ENCODE results near the gene GALNT9.

GALNT9 gene

DNA sequence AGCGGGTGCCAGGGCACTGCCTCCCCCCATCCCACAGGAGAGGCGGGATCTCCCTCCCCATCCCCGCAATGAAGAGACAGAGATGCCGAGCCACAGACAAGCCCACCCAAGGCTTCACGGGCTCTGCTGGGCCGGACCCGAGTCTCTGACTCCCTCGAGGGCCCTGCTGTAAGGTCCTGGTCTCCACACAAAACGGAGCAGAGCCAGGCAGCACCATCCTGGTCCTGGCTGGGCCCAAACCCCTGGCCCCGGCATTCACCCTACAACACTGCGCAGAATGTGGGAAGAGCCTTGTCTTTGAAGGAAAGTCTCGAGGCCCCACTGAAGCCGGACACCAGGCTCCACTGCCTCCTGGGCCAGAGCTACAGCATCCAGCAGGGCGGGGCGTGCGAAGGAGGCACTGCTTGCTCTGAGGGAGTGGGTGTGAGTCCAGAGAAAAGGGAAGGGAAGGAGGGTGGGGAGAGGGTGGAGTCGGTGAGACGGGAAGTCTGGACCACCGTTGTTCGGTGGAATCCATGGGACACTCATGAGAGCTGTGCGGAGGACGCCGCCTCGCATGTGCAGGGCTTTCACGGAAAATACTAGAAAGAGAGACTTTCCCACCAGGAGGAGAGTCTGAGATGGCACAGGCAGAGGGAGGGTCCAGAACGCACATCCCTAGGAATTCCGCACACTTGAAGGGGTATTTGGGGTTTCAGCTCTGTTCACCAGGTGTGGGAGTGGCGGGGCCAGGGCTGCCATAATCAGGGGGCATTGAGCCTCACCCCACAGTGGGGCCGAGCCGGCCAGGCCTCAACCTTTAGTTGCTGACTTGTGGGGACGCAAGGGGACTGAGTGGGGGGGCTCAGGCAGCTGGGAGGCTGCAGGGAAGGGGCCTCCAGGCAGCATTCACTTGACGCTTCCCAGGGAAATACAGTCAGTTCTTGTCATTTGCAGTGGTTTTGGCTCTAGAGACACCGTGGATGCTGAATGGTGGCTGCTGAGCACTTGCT is 36.8 kb downstream of the GALNT9 start:
- no peak for DNase-seq (ENCODE audit: low read depth in 2 of 2)

DNA sequence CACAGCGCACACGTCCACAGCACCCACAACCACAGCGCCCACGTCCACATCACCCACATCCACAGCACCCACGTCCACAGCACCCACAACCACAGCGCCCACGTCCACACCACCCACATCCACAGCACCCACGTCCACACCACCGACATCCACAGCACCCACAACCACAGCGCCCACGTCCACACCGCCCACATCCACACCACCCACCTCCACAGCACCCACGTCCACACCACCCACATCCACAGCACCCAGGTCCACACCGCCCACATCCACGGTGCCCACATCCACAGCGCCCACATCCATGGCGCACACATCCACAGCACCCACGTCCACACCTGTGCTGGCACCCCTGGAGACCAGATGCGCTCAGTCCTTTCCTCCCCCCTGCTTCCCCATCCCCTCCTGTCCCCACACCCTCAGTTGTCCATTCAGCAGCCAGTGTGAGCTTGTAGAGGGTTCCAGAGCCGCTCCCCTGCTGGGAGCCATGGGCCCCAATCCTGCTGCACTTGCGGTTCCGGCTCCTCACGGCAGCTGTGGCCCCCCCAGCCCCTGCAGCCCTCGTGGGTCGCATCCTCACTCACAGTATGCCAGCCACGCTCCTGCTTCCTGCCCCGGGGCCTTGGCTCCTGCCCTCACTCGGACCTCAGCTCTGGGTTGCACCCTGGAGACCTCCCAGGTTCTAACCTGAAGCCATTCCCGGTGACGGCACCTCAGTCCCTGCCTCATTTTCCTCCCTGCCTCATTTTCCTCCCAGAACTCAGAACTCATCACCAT is 37.8 kb downstream of the GALNT9 start:
- no peak for DNase-seq (ENCODE audit: low read depth in 2 of 2)

DNA sequence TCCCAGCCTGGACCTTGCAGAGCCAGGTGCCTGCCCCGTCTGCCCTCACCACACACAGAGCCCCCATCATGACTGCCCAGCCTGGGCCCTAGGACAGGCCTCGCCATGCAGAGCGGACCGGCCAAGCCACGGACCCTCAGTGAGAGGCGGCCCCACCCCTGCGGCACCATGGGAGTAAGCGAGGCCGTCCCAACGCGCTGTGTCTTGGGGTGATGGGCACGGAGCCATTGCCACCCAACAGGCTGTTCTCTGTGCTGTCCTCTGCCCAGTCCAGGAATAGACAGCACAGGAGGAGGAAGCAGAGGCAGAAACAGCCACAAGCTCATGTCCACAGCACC is 39.2 kb downstream of the GALNT9 start:
- no peak for DNase-seq (ENCODE audit: low read depth in 2 of 2)

DNA sequence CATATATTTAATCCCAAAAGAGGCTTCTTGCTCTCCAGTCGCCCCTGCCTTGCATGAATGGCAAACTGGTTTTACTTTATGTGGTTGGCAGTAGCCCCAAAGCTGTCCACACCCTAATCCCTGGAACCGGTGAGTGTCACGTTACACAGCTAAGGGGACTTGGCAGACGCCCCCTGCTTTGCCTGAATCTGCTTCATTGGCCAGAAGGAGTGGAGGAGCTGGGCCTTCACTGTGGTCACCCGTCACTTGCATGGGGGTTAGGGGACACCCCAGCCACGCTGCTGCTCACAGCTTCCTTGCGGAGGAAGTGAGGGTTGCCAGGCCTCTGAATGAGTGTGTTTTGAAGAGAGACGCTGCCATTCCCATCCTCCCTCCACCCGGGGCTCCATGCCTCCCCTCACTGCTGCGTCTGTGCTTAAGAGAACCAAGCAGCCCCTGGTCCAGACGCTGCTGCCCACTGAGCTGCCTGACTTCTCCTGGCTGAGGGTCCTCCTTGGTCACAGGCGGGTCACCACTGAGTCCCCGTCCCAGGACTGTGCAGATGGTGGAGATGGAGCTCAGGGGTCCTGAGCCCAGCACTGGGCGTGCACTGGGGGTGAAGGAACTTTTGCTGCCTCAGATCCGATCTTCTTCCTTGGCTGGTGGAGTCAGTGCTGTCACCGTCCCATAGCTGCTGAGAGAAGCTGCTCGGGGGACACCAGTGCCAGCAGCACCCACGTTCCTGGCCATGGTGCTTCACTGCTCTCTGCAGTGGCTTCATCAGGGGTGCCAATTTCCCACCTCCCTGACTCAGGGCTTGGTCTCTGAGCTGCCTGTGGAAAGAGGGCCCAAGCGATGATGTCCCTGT is 39.8 kb downstream of the GALNT9 start:
- DNase-seq (ENCODE audit: low read depth in 2 of 2), result no peak

DNA sequence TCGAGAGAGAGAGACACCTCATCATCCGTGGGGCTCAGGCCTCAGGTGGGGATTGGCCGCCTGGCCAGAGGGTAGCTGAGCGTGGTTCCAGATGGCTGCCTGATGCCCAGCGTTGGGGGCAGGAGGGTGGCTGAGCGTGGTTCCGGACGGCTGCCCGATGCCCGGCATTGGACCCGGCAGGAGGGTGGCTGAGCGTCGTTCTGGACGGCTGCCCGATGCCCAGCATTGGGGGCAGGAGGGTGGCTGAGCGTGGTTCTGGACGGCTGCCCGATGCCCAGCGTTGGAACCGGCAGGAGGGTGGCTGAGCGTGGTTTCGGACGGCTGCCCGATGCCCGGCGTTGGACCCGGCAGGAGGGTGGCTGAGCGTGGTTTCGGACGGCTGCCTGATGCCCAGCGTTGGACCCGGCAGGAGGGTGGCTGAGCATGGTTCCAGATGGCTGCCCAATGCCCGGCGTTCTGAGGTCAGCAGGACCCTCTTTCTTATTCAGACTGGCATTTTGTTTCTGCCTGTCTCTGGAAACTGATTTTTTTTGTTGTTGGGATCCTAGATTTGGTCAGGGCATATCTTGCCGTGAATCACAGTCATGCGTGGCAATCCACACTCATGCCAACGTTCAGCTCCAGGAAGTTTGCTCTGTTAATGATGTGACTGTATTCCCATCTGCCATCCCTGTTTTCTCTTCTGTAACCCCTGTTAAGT is 40.7 kb downstream of the GALNT9 start:
- no peak for DNase-seq (ENCODE audit: low read depth in 2 of 2)

DNA sequence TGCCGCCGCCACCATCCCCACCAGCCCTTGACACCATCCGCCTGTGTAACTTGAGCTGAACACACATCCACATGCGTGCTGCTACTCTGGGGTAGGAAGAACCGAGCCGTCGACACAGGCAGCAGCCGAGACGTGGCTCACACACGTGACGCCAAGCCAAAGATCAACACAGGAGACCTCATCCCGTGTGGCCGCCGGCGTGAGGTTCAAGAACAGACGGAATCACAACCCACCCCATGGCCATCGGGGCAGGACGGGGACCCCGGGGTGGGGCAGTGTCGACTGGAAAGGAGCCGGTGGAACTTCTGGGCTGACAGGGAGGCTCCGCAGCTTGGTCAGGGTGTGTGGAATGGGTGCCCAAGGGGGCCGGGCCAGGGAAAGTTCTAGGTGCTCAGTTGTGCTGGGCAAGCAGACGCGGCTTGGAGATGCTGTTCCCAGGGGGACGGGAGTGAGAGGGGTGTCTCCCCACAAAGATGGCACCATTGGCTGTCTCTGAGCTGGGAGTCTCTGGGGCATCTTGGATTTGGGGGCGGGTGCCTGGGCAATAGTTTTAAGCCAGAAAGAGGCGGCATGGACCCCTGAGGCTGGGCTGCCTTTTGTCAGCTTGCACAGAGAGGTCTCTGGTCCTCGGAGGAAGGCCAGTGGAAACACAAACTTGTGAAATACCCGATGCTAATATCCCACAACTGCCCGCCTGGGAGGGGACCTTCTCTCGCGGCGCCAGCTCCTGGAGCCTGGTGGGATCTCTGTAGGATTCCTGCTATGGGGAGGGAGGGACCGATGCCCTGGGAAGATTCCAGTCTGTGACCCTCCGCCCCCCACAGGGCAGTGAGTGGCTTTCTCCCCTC is 41.8 kb downstream of the GALNT9 start:
- no peak for DNase-seq (ENCODE audit: low read depth in 2 of 2)

DNA sequence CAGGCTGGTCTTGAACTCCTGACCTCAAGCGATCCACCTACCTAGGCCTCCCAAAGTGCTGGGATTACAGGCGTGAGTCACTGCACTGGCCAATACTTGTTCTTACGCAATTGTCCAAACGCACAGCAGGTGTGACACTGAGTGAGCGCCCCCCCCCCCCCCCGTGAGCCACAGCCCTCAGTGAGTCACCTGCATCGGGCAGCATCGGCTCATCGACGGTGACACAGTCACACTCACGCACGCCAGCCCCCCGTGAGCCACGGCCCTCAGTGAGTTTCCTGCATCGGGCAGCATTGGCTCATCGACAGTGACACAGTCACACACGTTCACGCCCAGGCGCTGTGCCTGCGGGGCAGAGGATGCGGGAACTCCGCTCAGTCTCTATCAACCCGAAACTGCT is 42.5 kb downstream of the GALNT9 start:
- DNase-seq (ENCODE audit: low read depth in 2 of 2), result no peak

DNA sequence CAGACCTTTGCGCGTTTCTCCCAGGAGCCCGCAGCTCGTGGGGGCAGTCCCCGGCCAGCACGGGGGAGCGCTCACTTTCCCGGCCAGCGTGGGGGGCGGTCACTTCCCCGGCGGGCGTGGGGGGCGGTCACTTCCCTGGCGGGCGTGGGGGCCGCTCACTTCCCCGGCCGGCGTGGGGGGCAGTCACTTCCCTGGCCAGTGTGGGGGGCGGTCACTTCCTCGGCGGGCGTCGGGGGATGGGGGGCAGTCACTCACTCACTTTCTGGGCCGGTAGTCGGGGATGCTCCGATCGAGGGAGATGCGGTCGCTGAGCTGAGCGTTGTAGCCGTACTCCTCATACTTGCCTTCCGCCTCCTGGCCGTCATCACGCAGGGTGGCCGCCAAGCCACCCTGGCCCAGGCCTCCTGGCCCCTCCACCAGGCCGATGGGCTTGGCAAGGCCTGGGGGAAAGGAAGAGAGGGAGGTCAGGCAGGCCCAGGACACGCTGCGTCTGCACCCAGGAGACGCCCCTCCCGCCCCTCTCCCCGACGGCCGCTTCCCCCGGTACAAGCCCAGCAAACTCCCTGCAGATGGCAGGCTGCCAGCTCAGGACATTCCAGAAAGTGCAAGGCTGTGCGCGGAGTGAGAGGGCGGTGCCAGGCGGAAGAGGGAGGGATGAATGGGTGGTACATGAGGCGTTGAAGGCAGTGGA is 43.3 kb downstream of the GALNT9 start:
- DNase-seq (ENCODE audit: low read depth in 2 of 2), result no peak

DNA sequence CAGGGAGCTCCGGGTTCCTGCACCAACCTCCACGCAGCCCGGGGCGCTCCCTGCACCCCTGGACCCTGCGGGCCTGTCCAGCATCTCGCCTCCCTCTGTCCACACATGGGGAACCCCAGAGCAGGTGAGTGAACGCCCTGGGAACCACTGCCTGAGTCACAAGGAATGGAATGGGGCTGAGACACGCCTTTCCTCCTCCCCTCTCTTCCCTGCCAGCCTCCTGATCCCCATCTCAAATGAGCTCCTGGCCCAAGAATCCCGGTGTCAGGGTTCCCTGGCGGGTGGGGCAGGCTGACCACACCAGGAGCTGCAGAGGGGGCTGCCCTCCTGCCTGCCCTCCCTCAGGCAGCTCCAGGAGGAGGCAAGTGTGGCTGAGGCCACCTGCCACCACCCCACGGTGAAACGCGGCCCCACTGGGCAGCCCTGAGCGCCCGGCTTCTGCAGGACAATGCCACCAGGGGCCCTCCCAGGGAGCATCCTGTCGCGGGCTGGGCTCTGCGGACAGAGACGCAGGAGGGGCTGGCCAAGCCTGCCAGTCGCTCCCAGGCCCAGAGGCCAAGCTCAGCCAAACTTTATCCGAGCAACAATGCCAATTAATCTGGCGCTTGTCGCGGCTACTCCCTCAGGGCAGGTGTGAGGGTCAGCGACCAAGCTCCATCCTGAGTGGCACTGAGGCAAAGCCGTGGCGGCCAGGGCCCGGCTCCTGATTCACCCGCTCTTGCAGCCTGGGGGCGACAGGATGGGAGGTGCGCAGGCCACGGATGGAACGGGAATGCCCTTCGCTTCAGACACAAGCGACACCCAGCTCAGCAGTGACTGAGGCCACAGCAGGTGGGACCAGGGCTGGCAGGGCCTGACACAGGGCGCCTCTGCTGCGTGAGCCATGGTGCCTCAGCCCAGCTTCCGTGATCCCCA is 44.3 kb downstream of the GALNT9 start:
- no peak for DNase-seq (ENCODE audit: low read depth in 2 of 2)

DNA sequence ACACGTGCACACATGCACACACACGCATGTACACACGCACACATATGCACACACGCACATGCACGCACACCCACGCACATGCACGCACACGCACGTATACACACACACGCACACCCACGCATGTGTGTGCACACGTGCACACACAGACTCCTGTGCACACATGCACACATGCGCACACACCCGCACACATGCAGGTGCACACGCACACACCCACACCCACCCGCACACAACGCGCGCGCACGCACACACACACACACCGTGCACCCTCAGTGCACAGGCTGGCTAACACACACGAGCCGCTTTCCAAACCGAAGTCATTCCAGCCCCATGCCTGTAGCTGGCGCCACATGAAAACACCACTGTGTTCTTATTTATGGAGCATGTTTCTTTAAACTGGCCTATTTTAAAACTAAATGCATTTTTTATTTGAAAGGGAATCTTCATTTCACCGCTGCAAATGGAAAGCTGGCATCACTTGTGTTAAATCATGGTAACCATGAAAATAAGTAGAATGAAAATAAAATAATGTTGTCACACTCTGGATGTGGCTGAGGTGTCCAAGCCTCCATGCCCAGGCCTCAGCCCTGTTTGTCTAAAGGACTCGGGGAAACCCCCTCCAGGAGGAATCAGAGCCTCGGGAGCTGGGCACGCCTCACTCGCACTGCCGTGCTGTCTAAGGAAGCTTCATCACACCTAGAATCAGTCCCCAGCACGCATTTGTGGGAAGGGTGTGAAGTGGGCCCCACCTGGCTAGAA is 45.1 kb downstream of the GALNT9 start:
- DNase-seq (ENCODE audit: low read depth in 2 of 2), result no peak

DNA sequence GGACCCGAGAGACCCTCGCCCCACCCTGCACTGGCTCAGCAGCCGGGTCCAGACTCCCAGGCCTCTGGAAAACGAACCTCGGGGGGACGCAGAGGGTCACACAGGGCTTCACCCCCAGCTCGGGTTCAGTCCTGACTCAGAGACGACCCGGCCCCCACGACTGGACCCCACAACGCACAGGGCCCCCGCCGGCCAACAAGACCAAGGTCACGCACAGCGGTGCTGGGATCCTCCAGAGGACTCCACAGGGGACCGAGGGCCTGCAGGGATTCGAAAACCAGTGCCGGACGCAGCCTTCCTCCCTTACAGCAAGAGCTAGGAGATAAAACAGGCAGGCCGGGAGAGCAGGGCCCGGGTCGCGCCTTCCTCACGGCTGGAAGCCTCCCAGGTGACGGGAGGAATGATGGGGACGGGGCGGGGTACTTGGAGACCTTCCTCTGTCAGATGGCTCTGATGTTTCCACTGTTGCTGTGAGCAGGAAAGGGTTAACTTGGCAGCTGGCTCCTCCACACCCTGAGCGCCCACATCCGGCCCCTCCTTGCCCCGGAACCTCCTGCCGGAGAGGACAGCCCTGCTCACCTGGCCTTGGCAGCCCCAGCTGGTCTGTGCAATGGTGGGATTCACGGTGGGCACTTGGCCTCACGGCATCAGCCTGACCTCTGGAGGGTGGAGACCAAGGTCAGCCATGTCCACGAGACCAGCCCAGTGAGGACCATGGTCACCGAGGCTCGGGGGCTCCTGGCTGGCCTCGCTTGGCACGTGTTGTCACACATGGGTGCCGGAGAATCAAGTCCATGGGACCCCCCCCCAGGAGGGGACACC is 46.2 kb downstream of the GALNT9 start:
- no peak for DNase-seq (ENCODE audit: low read depth in 2 of 2)

DNA sequence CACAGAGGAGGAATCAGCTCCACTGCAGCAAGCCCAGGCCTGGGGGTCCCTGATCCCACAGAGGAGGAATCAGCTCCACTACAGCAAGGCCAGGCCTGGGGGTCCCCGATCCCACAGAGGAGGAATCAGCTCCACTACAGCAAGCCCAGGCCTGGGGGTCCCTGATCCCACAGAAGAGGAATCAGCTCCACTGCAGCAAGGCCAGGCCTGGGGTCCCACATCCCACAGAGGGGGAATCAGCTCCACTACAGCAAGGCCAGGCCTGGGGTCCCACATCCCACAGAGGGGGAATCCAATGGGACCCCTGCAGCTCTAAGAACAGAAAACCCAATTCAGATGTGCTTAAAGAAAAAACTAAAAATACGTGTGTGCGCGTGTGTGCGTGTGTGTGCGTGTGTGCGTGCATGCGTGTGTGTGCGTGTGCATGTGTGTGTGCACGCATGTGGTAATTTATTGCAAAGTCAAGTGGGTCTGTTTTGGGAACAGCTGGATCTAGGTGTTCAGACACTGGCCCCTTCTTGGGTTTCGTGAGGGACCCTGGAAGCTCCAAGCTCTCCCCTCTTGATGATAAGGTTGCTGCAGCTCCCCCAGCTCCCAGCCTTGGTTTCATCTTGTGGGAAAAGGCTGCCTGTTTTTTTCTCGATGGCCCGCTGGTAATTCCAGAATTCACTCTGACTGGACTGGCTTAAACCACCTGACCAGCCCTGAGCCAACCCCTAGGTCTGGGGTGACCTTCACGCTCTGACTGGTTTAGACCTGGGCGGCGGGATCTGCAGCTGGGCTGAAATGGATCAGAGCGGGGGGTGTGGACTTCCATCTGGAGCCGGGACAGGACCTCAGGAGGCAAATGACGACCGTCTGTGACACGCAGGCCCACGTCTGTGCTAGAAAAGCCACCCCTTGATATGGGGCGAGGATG is 47.1 kb downstream of the GALNT9 start:
- DNase-seq (ENCODE audit: low read depth in 2 of 2), result no peak

DNA sequence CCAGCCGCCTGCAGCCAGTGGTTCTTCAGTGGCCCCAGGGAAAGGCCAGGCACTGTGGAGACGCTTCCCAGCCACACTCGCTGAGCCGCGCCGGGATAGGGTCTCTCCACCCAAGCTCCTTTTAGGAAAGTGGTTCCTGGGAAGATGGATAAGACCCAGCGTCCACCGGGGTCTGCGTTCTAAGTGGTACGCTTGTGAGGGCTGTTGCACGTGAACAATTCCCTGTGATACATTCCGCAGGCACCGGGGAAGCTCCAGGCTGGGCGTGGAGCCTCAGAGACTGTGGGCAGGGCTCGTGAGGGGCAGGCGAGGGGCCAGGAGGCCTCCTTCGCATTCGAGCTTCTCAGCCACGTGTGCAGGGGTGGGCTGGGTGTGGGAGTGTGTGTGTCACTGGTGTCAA is 48.4 kb downstream of the GALNT9 start:
- no peak for DNase-seq (ENCODE audit: low read depth in 2 of 2)

DNA sequence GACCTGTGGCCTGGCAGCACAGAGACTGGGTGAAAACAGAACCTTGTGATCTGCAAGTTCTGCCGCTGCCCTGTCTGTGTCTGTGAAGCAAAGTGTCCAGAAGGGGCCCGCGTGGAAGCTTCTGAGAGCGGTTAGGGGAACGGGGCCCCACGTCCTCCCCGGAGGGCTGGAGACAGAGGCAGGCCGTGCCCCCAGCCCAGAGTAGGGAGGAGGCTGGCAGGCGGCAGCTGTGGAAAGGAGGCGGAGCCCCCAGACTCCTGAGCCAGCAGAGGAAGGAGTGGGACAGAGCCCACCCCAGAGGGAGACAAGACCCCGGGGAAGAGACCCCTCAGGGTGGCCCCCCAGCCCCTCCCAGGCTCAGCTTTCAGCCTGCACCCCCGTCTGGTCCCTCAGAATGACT is 49.0 kb downstream of the GALNT9 start:
- DNase-seq (ENCODE audit: low read depth in 2 of 2), result no peak

DNA sequence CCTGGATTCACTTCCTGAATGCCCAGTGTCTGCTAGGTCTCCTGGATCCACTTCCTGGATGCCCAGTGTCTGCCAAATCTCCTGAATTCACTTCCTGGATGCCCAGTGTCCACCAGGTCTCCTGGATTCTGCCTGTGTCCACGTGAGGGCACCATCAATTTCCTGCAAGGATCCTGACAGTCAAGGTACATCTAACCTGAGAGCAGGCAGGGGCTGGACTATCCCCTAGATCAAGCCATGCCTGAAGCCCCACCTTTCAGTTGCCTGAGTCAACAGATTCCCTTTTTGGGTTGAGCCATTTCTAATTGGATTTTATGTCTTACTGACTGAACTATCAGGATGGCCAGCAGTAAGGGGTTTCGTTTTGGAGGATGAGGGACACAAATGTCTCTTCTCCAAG is 49.5 kb downstream of the GALNT9 start:
- no peak for DNase-seq (ENCODE audit: low read depth in 2 of 2)
